ENCODE measurements around the gene MOV10L1. TPM values are rescaled to one million over a fixed set of nuclear protein-coding genes. Genes with fewer than 3 reads are reported as not detected.

Gene MOV10L1
- under 1 TPM; 0.23 to 0.83 (median 0.40) TPM for total RNA-seq

GRCh38 chr22:50089682-50090411, at the start of gene MOV10L1:
TSS of gene MOV10L1 (plus strand) at chr22:50090006. CDS start at chr22:50090089, 83 bp downstream.
- H3K27ac ChIP-seq (replicated peaks in 1 of 4) = no peak within 1 kb of the TSS
- H3K4me1 ChIP-seq = no peaks in the 10 kb centered on the region
- H3K9me3 ChIP-seq = peaks cover 0 to 12% (median 5%) of the 10 kb centered on the region in 4 donors
- WGBS = 66% methylated on average over 6 of the region's 83 CpGs
- TF ChIP-seq POLR2A (IDR thresholded peaks at IDR 0.05; ENCODE audit: low read depth) (no peak), EP300 (IDR thresholded peaks at IDR 0.05) (no peak), CTCF (IDR thresholded peaks at IDR 0.05) (no peak)
- DNase-seq (ENCODE audit: extremely low spot score) = no peak
- H3K27me3 ChIP-seq = peaks cover 0 to 68% (median 8%) of the 10 kb centered on the region in 4 donors
- intact Hi-C loops (cut with DNase I) = no loop called here
- no peak within 1 kb of the TSS for H3K4me3 ChIP-seq
- no peaks in the 10 kb centered on the region for H3K36me3 ChIP-seq

- Histone ChIP-seq H3K27me3 (peaks cover 0 to 67% (median 5%) of the 10 kb centered on the region in 4 donors), H3K27ac (replicated peaks in 1 of 4) (no peak overlapping the region), H3K4me1 (no peaks in the 10 kb centered on the region), H3K36me3 (no peaks in the 10 kb centered on the region), H3K4me3 (no peak overlapping the region), H3K9me3 (peaks cover 0 to 12% (median 7%) of the 10 kb centered on the region in 4 donors)
- no peak for TF ChIP-seq EP300 (IDR thresholded peaks at IDR 0.05)
- TF ChIP-seq POLR2A (IDR thresholded peaks at IDR 0.05; ENCODE audit: low read depth) = no peak
- TF ChIP-seq CTCF (IDR thresholded peaks at IDR 0.05) = no peak
- no peak for TF ChIP-seq POLR2AphosphoS5 (IDR thresholded peaks at IDR 0.05)
- 88% methylated on average over 6 of the region's 7 CpGs for WGBS
- DNase-seq (ENCODE audit: extremely low spot score) = no peak
- intact Hi-C loops (cut with DNase I) = no loop called here
Measured at GRCh38 chr22:50040717-50041116, 49.1 kb upstream of the MOV10L1 start.

- intact Hi-C loops (cut with DNase I) = no loop called here
- DNase-seq (ENCODE audit: extremely low spot score) = no peak
- no peaks in the 10 kb centered on the region for H3K36me3 ChIP-seq
- peaks cover 0 to 71% (median 5%) of the 10 kb centered on the region in 4 donors for H3K27me3 ChIP-seq
- 87% methylated on average over 12 of the region's 17 CpGs for WGBS
- H3K27ac ChIP-seq (replicated peaks in 1 of 4) = no peak overlapping the region
- no peak overlapping the region for H3K4me3 ChIP-seq
- H3K9me3 ChIP-seq = peaks cover 0 to 12% (median 7%) of the 10 kb centered on the region in 4 donors
- TF ChIP-seq EP300 (IDR thresholded peaks at IDR 0.05) = no peak
- no peak for TF ChIP-seq POLR2A (IDR thresholded peaks at IDR 0.05; ENCODE audit: low read depth)
- no peak for TF ChIP-seq POLR2AphosphoS5 (IDR thresholded peaks at IDR 0.05)
- no peak for TF ChIP-seq CTCF (IDR thresholded peaks at IDR 0.05)
- H3K4me1 ChIP-seq = no peaks in the 10 kb centered on the region
Measured at GRCh38 chr22:50041361-50042065, 48.3 kb upstream of the MOV10L1 start.

GRCh38 chr22:50044485-50045118, 45.2 kb upstream of the MOV10L1 start:
- no peak overlapping the region for H3K4me3 ChIP-seq
- no peaks in the 10 kb centered on the region for H3K9me3 ChIP-seq
- intact Hi-C loops (cut with DNase I) = no loop called here
- 70% methylated on average over 25 of the region's 30 CpGs for WGBS
- TF ChIP-seq POLR2AphosphoS5 (IDR thresholded peaks at IDR 0.05) (no peak), EP300 (IDR thresholded peaks at IDR 0.05) (no peak), CTCF (IDR thresholded peaks at IDR 0.05) (no peak), POLR2A (IDR thresholded peaks at IDR 0.05; ENCODE audit: low read depth) (no peak)
- H3K36me3 ChIP-seq = no peaks in the 10 kb centered on the region
- peaks cover 0 to 94% (median 5%) of the 10 kb centered on the region in 4 donors for H3K27me3 ChIP-seq
- H3K4me1 ChIP-seq = no peaks in the 10 kb centered on the region
- no peak overlapping the region for H3K27ac ChIP-seq (replicated peaks in 1 of 4)
- DNase-seq (ENCODE audit: extremely low spot score) = no peak

Measured in esophagus muscularis mucosa (tissue), 4 donors.